ENCODE results near the gene VRTN.

Gene VRTN

DNA sequence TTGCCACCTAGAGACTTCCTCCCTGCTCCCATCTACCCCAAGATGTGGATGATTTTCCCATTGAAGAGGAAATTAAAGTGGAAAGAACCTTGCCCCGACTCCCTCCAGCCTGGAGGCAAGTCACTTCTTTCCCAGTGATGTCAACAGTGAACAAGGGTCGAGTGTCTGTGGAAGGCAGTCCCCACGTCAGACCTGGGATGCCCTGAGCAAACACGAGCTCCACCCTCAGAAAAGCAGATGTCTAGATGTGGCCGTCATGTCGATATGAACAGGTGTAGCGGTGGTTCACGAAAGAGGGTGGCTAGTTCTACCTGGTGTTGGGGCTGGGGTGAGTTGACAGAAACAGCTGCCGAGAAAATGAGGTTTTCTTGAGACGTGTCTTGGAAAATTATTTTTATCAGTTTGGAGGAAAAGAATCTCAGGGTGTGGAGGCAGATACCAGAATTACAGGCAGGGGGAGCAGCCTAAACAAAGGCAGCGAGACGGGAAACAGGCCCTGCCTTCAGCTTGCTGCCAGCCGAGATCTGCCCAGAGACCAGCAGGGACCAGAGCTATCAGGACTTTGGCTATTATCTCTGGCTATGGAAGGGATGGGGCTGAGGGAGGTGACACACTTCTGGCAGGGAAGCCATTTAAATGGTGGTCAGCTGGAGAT is 51.9 kb downstream of the VRTN start:
- no peak for DNase-seq

- DNase-seq = no peak
Measured at GRCh38 chr14:74400919-74401503, 52.7 kb downstream of the VRTN start.

DNA sequence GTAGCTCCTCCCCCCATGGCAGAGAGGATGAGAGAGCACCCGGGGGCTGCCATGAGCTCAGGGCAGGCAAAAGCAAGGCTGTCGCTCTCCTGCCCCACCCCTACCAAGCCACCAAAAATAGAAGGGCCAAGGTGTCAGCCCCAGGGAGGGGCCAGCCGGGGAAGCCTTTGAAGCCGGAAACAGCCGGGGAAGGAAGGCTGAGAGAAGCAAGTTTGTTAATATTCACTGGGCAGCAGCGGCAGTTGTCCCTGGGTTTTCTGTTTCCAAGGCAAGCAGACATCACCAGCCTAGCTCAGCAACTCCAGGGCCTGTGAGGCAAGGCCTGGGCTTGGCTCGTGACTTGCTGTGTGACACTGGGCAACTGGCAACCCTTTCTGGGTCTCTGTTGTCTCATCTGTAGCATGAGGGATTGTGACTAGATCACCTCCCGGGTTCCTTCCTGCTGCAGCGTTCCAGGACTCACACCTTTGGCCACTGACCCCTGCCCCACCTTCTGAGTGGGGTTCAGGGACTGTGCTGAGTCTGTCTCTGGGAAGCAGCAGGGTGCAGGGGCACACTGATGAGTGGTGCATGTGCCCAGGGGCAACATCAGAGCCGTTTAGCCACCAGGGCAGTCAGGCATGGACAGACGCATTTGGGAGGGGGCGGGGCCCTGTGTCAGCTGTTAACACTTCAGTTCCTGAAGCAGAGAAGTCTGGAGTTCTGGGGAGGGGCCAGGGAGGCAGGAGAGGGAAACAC is 53.4 kb downstream of the VRTN start:
- DNase-seq = no peak

GRCh38 chr14:74402401-74403251 is 54.4 kb downstream of the VRTN start:
- DNase-seq = no peak

DNA sequence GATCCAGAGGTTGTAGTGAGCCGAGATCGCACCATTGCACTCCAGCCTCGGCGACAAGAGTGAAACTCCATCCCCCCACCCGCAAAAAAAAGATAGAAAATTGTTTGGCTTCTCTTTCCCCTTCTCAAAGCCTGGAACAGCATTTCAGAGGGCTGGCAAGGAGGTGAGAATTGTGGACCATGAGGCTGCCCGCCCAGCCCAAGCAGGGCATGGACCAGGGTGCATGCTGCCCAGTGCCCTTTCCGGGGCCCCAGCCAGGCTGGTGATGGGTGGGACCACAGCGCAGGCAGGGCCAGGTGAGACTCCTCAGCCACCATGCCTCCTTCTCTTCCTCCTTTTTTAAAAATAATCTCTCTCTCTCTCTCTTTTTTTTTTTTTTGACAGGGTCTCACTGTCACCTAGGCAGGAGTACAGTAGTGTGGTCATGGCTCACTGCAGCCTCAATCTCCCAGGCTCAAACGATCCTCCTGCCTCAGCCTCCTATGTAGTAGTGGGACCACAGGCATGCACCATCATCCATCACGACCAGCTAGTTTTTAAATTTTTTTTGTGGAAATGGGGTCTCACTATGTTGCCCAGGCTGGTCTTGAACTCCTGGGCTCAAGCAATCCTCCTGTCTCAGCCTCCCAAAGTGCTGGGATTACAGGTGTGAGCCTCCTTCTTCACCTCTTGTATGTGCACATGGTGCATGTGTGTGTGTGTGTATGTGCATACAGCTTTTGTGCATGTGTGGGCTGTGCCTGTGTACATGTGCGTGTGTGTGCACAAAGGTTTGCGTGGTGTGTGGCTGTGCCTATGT is 55.5 kb downstream of the VRTN start:
- no peak for DNase-seq

DNA sequence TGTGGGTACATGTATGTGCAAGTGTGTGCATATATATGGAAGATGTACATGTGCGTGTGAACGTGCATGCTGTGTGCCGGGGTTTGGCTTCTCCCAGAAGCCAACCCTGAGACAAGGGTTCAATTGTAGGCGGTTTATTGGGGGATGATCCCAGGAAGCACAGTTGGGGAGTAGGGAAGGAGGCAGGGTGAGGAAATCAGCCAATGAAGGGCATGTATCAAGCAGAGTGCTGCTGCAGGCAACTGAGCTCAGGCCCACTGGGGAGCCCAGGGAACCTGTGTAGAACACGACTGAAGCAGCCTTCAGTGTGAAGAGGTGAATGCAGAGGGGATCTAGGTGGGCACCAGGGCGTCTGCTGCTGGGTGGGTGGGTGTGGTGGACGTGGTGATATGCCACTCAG is 56.2 kb downstream of the VRTN start:
- DNase-seq = no peak

- DNase-seq = no peak
Measured at GRCh38 chr14:74405663-74406062, 57.4 kb downstream of the VRTN start.

- no peak for DNase-seq
Measured at GRCh38 chr14:74407021-74407800, 58.9 kb downstream of the VRTN start.

- no peak for DNase-seq
Measured at GRCh38 chr14:74407801-74408154, 59.5 kb downstream of the VRTN start.

DNA sequence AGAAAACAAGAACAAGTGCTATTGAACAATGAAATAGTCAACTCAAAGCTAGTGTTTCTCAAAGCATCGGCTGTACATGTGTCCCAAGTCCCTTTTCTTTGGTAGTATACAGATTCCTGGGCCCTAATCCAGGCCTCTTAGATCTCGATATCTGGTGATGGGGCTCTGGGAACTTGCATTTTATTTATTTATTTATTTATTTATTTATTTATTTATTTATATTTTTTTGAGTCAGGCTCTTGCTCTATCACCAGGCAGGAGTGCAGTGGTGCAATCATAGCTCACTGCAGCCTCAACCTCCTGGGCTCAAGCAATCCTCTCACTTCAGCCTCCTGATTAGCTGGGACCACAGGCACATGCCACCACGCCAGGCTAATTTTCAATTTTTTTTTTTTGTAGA is 60.6 kb downstream of the VRTN start:
- no peak for DNase-seq

- no peak for DNase-seq
Measured at GRCh38 chr14:74409441-74409840, 61.2 kb downstream of the VRTN start.
